Lung (tissue), 12 donors: ENCODE results near the gene ATG4C. TPM values are rescaled to one million over a fixed set of nuclear protein-coding genes. Genes with fewer than 3 reads are reported as not detected.

ENCODE experiments used
- ATAC-seq: fragments of 200-7000 bp; cut with Tn5 transposase; one replicate; pipeline ENCODE4 v1.9.1; 2020; ENCODE audit warnings: moderate number of reproducible peaks; ENCODE audit not compliant: insufficient read depth, low FRiP score
- DNase-seq, 3 donors: peaks; one replicate each; pipeline ENCODE4 v3.0.0-alpha.2; 2013 to 2017
- H3K27ac ChIP-seq, 2 donors: one replicate each; pipeline ENCODE4 v1.5.1; 2013; ENCODE audit warnings: mild to moderate bottlenecking in 2 of 2, moderate library complexity in 2 of 2, control low read depth in 1 of 2, inconsistent platforms in 1 of 2, low read depth in 1 of 2, low read length in 1 of 2
- H3K27me3 ChIP-seq, 3 donors: one replicate each; pipeline ENCODE4 v1.5.1; 2013; ENCODE audit warnings: low read length in 2 of 3; ENCODE audit not compliant: control insufficient read depth in 3 of 3, insufficient read depth in 3 of 3
- H3K36me3 ChIP-seq, 4 donors: one replicate each; pipeline ENCODE4 v1.5.1; 2013; ENCODE audit warnings: low read length in 4 of 4, mild to moderate bottlenecking in 1 of 4, moderate library complexity in 1 of 4; ENCODE audit not compliant: control insufficient read depth in 4 of 4, insufficient read depth in 4 of 4
- H3K4me1 ChIP-seq, 5 donors: one replicate each; pipeline ENCODE4 v1.5.1; 2013; ENCODE audit warnings: low read length in 5 of 5, mild to moderate bottlenecking in 2 of 5, moderate library complexity in 1 of 5; ENCODE audit not compliant: control insufficient read depth in 5 of 5, insufficient read depth in 5 of 5
- H3K4me3 ChIP-seq: one replicate; pipeline ENCODE4 v1.5.1; 2013; ENCODE audit warnings: mild to moderate bottlenecking, control low read depth, moderate library complexity
- H3K9ac ChIP-seq, 2 donors: one replicate each; pipeline ENCODE4 v1.5.1; 2013; ENCODE audit warnings: low read length in 2 of 2, control low read depth in 1 of 2; ENCODE audit not compliant: insufficient read depth in 1 of 2
- H3K9me3 ChIP-seq, 4 donors: one replicate each; pipeline ENCODE4 v1.5.1; 2013; ENCODE audit warnings: low read length in 3 of 4, mild to moderate bottlenecking in 1 of 4, moderate library complexity in 1 of 4; ENCODE audit not compliant: control insufficient read depth in 4 of 4, insufficient read depth in 3 of 4
- WGBS, 2 donors: extraction: QIAGEN DNeasy Blood & Tissue Kit; methylation state at CpG; one replicate each; pipeline ENCODE4 v1.1.7; 2013; 5-methylcytosine and 5-hydroxymethylcytosine counted together
- polyA plus RNA-seq, 2 donors: library from polyadenylated mRNA; stranded (reverse); fragments of 200-250 nt; gene quantifications; one replicate each; pipeline ENCODE4 v1.2.1, GENCODE V29; 2013
- total RNA-seq, 2 donors: library from RNA; depleted of rRNA in 1 of 2; stranded (reverse); fragments of >200 nt in 1 of 2; gene quantifications; one replicate each; pipeline ENCODE4 v1.2.1, GENCODE V29; 2014 to 2021
- TF ChIP-seq, protein P1 (sequence below): IDR thresholded peaks from 2 replicates; pipeline ENCODE4 v1.5.1; 2012; ENCODE audit warnings: mild to moderate bottlenecking; ENCODE audit errors: control extremely low read depth, extremely low read depth
- donor health status: control.
- donor health status: control.
- donor health status: Bipolar disorder and iron deficiency.
- donor health status: healthy.
- donor health status: DM: yes; HTN: yes; CAD: no.

Gene ATG4C
- total and polyA plus RNA-seq, 4 donors, result 3.9 to 12.9 (median 7.3) TPM

- H3K9ac ChIP-seq, result no peak overlapping the region
- TF ChIP-seq, protein P1, sequence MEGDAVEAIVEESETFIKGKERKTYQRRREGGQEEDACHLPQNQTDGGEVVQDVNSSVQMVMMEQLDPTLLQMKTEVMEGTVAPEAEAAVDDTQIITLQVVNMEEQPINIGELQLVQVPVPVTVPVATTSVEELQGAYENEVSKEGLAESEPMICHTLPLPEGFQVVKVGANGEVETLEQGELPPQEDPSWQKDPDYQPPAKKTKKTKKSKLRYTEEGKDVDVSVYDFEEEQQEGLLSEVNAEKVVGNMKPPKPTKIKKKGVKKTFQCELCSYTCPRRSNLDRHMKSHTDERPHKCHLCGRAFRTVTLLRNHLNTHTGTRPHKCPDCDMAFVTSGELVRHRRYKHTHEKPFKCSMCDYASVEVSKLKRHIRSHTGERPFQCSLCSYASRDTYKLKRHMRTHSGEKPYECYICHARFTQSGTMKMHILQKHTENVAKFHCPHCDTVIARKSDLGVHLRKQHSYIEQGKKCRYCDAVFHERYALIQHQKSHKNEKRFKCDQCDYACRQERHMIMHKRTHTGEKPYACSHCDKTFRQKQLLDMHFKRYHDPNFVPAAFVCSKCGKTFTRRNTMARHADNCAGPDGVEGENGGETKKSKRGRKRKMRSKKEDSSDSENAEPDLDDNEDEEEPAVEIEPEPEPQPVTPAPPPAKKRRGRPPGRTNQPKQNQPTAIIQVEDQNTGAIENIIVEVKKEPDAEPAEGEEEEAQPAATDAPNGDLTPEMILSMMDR, result no peak
- no peak overlapping the region for H3K27ac ChIP-seq
- H3K27me3 ChIP-seq, result no peaks in the 10 kb centered on the region
- no peak overlapping the region for H3K4me3 ChIP-seq
- H3K4me1 ChIP-seq, result peaks cover 0 to 4% (median 0%) of the 10 kb centered on the region in 5 donors
- ATAC-seq (no peak), DNase-seq (no peak)
- no peaks in the 10 kb centered on the region for H3K36me3 ChIP-seq
- WGBS, 2 donors, result 73 to 86% methylated on average over 1 of the region's 1 CpG
- no peaks in the 10 kb centered on the region for H3K9me3 ChIP-seq
Observed at GRCh38 chr1:62794053-62794452, 10.1 kb downstream of the ATG4C start.

DNA sequence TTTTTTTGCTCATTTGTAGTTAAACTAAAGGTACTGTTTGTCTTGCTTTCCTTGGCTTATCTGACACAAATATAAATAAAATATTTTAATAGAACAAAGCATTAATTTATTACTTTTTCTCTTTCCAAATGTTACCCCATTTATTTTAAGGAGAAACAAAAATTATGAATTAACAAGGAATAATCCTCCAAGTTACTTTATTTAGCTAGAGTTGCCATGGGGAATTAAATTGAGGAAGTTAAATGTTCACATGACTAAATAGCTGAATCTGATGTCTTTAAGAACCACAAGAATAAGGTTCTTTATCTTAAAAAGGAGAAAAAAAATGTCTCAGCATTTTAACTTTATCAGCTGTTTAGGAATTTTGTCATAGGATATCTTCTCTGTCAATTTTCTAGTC is 12.3 kb downstream of the ATG4C start:
- Histone ChIP-seq H3K4me3 (no peak overlapping the region), H3K9ac (no peak overlapping the region), H3K27ac (no peak overlapping the region), H3K9me3 (no peaks in the 10 kb centered on the region), H3K4me1 (peaks cover 0 to 8% (median 0%) of the 10 kb centered on the region in 5 donors), H3K27me3 (no peaks in the 10 kb centered on the region), H3K36me3 (no peaks in the 10 kb centered on the region)
- TF ChIP-seq, protein P1, result no peak
- DNase-seq, result peak in 2 of 3 donors; percentile 13 to 26
- ATAC-seq, result no peak

GRCh38 chr1:62799688-62800087 is 15.8 kb downstream of the ATG4C start:
- H3K4me3 ChIP-seq, result no peak overlapping the region
- H3K27ac ChIP-seq, result no peak overlapping the region
- H3K36me3 ChIP-seq, result no peaks in the 10 kb centered on the region
- DNase-seq (no peak), ATAC-seq (no peak)
- H3K9ac ChIP-seq, result no peak overlapping the region
- no peaks in the 10 kb centered on the region for H3K27me3 ChIP-seq
- no peaks in the 10 kb centered on the region for H3K9me3 ChIP-seq
- peaks cover 0 to 8% (median 0%) of the 10 kb centered on the region in 5 donors for H3K4me1 ChIP-seq
- WGBS, 2 donors, result 94 to 95% methylated on average over 2 of the region's 2 CpGs
- TF ChIP-seq, protein P1, result no peak

DNA sequence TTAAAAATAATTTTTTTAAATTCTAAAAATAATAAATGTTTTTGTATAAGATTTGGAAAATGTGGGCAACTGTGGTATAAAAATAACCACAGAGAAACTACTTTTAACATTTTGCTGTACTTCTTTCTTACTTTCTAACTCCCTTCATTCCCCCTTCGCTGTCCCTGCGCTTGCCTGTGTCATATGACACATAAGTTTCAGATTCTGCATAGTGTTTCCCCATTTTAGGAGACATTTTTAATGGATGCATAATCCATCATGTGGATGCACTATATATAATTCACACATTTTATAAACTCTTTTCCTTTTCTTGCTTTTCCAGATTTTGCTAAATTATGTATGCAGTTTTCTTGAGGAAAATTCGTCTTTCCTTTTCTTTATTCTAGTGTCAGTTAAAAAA is 16.3 kb downstream of the ATG4C start:
- 57 to 76% methylated on average over 3 of the region's 3 CpGs for WGBS, 2 donors
- no peak for DNase-seq
- H3K4me3 ChIP-seq, result no peak overlapping the region
- no peaks in the 10 kb centered on the region for H3K36me3 ChIP-seq
- peaks cover 0 to 7% (median 0%) of the 10 kb centered on the region in 5 donors for H3K4me1 ChIP-seq
- no peak overlapping the region for H3K9ac ChIP-seq
- no peaks in the 10 kb centered on the region for H3K27me3 ChIP-seq
- no peaks in the 10 kb centered on the region for H3K9me3 ChIP-seq
- TF ChIP-seq, protein P1, result no peak
- no peak overlapping the region for H3K27ac ChIP-seq
- ATAC-seq, result no peak
